ENCODE measurements around the gene CACNA1D. TPM values are rescaled to one million over a fixed set of nuclear protein-coding genes. Genes with fewer than 3 reads are reported as not detected.

CACNA1D gene
- total RNA-seq, 2 donors from 2014 or later = 0.68 to 1.5 TPM

- Histone ChIP-seq H3K27me3 (replicated peaks; ENCODE audit: insufficient read depth) (no peaks in the 10 kb centered on the region), H3K36me3 (no peaks in the 10 kb centered on the region), H3K4me3 (no peak overlapping the region), H3K27ac (no peak overlapping the region), H3K4me1 (ENCODE audit: control insufficient read depth in 1 of 2, low read depth in 2 of 2) (no peaks in the 10 kb centered on the region), H3K9me3 (no peaks in the 10 kb centered on the region)
- DNase-seq (ENCODE audit: low spot score) (no peak), ATAC-seq (ENCODE audit: insufficient number of reproducible peaks, low FRiP score, low read depth) (no peak)
- no peak for TF ChIP-seq CTCF (IDR thresholded peaks at IDR 0.05)
Measured at GRCh38 chr3:53585049-53585448, 90.6 kb downstream of the CACNA1D start.

GRCh38 chr3:53585627-53586026 lies 91.2 kb downstream of the CACNA1D start:
- Histone ChIP-seq H3K4me3 (no peak overlapping the region), H3K4me1 (ENCODE audit: control insufficient read depth in 1 of 2, low read depth in 2 of 2) (no peaks in the 10 kb centered on the region), H3K9me3 (no peaks in the 10 kb centered on the region), H3K36me3 (no peaks in the 10 kb centered on the region), H3K27ac (no peak overlapping the region), H3K27me3 (replicated peaks; ENCODE audit: insufficient read depth) (no peaks in the 10 kb centered on the region)
- DNase-seq (ENCODE audit: low spot score) (no peak), ATAC-seq (ENCODE audit: insufficient number of reproducible peaks, low FRiP score, low read depth) (no peak)
- no peak for TF ChIP-seq CTCF (IDR thresholded peaks at IDR 0.05)

- Histone ChIP-seq H3K27me3 (replicated peaks; ENCODE audit: insufficient read depth) (no peaks in the 10 kb centered on the region), H3K4me3 (no peak overlapping the region), H3K9me3 (no peaks in the 10 kb centered on the region), H3K36me3 (no peaks in the 10 kb centered on the region), H3K27ac (no peak overlapping the region), H3K4me1 (ENCODE audit: control insufficient read depth in 1 of 2, low read depth in 2 of 2) (no peaks in the 10 kb centered on the region)
- no peak for TF ChIP-seq CTCF (IDR thresholded peaks at IDR 0.05)
- ATAC-seq (ENCODE audit: insufficient number of reproducible peaks, low FRiP score, low read depth) = no peak
- DNase-seq (ENCODE audit: low spot score) = no peak
Measured at GRCh38 chr3:53588122-53588521, 93.7 kb downstream of the CACNA1D start.

- H3K9me3 ChIP-seq = no peaks in the 10 kb centered on the region
- ATAC-seq (ENCODE audit: insufficient number of reproducible peaks, low FRiP score, low read depth) (no peak), DNase-seq (ENCODE audit: low spot score) (no peak)
- H3K27me3 ChIP-seq (replicated peaks; ENCODE audit: insufficient read depth) = no peaks in the 10 kb centered on the region
- no peaks in the 10 kb centered on the region for H3K4me1 ChIP-seq (ENCODE audit: control insufficient read depth in 1 of 2, low read depth in 2 of 2)
- H3K36me3 ChIP-seq = no peaks in the 10 kb centered on the region
- H3K4me3 ChIP-seq = no peak overlapping the region
- TF ChIP-seq CTCF (IDR thresholded peaks at IDR 0.05) = no peak
- no peak overlapping the region for H3K27ac ChIP-seq
Measured at GRCh38 chr3:53589201-53589600, 94.8 kb downstream of the CACNA1D start.

GRCh38 chr3:53589806-53590205 lies 95.4 kb downstream of the CACNA1D start:
- Histone ChIP-seq H3K4me3 (no peak overlapping the region), H3K27ac (no peak overlapping the region), H3K9me3 (no peaks in the 10 kb centered on the region), H3K27me3 (replicated peaks; ENCODE audit: insufficient read depth) (no peaks in the 10 kb centered on the region), H3K4me1 (ENCODE audit: control insufficient read depth in 1 of 2, low read depth in 2 of 2) (no peaks in the 10 kb centered on the region), H3K36me3 (no peaks in the 10 kb centered on the region)
- ATAC-seq (ENCODE audit: insufficient number of reproducible peaks, low FRiP score, low read depth) = no peak
- DNase-seq (ENCODE audit: low spot score) = no peak
- no peak for TF ChIP-seq CTCF (IDR thresholded peaks at IDR 0.05)

Data from thoracic aorta (tissue), 2 donors.